ENCODE results near the gene C16orf95.

- no peak for TF ChIP-seq POLR2A (IDR thresholded peaks at IDR 0.05)
- no peak for TF ChIP-seq CTCF (IDR thresholded peaks at IDR 0.05)
Measured at GRCh38 chr16:87295661-87296531, 21.3 kb downstream of the C16orf95 start.

Measured in lower leg skin (tissue), 3 donors.